ENCODE data around the gene RHOJ.
"Not testable (repeated sequence)": the region's sequence is repeated elsewhere in the genome, so short reads cannot be mapped to it uniquely, and the experiment has no call there.

Gene RHOJ

GRCh38 chr14:63204407-63205043, at the start of gene RHOJ:
TSS of gene RHOJ (plus strand) at chr14:63204443. CDS start at chr14:63204870, 427 bp downstream.
- Histone ChIP-seq H3K4me3 (ENCODE audit: low read length) (no peak within 1 kb of the TSS), H3K4me1 (ENCODE audit: control insufficient read depth, insufficient read depth, low read length) (peaks cover 7% of the 10 kb centered on the region; the same call in 1 of the 2 replicates), H3K27me3 (ENCODE audit: control insufficient read depth, insufficient read depth, low read length) (no peaks in the 10 kb centered on the region), H3K27ac (ENCODE audit: low read length) (no peak within 1 kb of the TSS), H3K36me3 (ENCODE audit: control insufficient read depth, insufficient read depth, low read length) (no peaks in the 10 kb centered on the region), H3K9me3 (ENCODE audit: control insufficient read depth, insufficient read depth, low read length) (no peaks in the 10 kb centered on the region)
- DNase-seq (ENCODE audit: low read depth, low spot score), result no peak
- no CpG with 5 or more reads among the region's 16 CpGs for WGBS (ENCODE audit: insufficient coverage, insufficient read length)

DNA sequence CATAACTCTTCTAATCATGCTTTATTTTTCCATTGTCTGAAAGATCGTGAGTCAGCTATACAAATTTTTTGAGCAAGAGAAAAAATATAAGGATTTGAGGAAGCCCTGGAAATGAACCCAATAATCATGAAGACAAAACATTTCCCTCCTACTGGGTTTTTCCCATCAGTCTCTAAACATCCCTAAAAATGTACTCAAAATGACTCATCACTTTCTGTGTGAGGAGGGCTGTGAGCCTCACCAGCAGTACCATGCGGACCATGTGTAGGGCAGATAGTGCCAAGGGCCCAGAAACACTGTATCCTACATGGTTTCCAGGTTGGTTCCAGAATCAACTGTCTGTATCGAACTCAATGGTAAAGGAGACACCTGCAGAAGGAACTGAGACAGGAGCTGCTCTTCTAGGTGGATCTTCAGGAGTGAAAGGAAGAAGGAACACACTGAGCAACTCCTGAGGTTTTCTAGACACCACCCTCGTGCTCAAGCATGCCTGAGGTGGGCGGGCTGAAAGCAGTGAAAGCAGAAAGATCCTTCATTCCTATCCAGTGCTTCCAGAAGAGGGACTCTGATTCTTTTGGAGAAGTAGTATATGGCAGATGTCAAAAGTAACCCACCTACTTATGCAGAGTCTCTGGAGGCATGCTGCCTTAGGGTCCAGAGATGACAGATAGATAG, 48.6 kb upstream of the RHOJ start:
- WGBS (ENCODE audit: insufficient coverage, insufficient read length), result no CpG with 5 or more reads among the region's 5 CpGs
- no peaks in the 10 kb centered on the region for H3K9me3 ChIP-seq (ENCODE audit: control insufficient read depth, insufficient read depth, low read length)
- no peaks in the 10 kb centered on the region for H3K27me3 ChIP-seq (ENCODE audit: control insufficient read depth, insufficient read depth, low read length)
- no peaks in the 10 kb centered on the region for H3K36me3 ChIP-seq (ENCODE audit: control insufficient read depth, insufficient read depth, low read length)
- no peaks in the 10 kb centered on the region for H3K4me1 ChIP-seq (ENCODE audit: control insufficient read depth, insufficient read depth, low read length)
- H3K4me3 ChIP-seq (ENCODE audit: low read length), result no peak overlapping the region
- no peak for DNase-seq (ENCODE audit: low read depth, low spot score)
- H3K27ac ChIP-seq (ENCODE audit: low read length), result no peak overlapping the region

GRCh38 chr14:63157195-63157594, 47.0 kb upstream of the RHOJ start:
- no peak overlapping the region for H3K4me3 ChIP-seq (ENCODE audit: low read length)
- no peaks in the 10 kb centered on the region for H3K4me1 ChIP-seq (ENCODE audit: control insufficient read depth, insufficient read depth, low read length)
- H3K36me3 ChIP-seq (ENCODE audit: control insufficient read depth, insufficient read depth, low read length), result no peaks in the 10 kb centered on the region
- no peaks in the 10 kb centered on the region for H3K27me3 ChIP-seq (ENCODE audit: control insufficient read depth, insufficient read depth, low read length)
- no peak overlapping the region for H3K27ac ChIP-seq (ENCODE audit: low read length)
- DNase-seq (ENCODE audit: low read depth, low spot score), result no peak
- no peaks in the 10 kb centered on the region for H3K9me3 ChIP-seq (ENCODE audit: control insufficient read depth, insufficient read depth, low read length)
- no CpG with 5 or more reads among the region's 2 CpGs for WGBS (ENCODE audit: insufficient coverage, insufficient read length)

DNA sequence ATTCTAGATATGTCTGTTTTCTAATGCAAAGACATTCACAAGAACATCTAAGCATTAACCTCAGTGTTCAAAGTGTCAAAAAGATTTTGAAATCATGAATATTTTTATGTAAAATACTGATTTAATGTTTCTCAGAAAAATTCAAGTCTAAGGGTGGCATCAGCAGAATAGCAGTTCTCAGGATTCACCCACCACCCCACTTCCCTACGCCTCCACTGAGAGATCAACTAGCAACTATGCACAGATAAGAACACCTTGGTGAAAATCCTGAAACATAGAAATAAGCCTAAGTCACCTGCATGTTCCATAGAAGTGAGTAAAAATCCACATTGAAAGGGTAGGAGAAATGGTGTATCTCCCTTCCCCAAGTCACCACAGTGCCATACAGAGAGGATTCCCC, 40.9 kb upstream of the RHOJ start:
- Histone ChIP-seq H3K36me3 (ENCODE audit: control insufficient read depth, insufficient read depth, low read length) (no peaks in the 10 kb centered on the region), H3K4me3 (ENCODE audit: low read length) (no peak overlapping the region), H3K27me3 (ENCODE audit: control insufficient read depth, insufficient read depth, low read length) (no peaks in the 10 kb centered on the region), H3K27ac (ENCODE audit: low read length) (no peak overlapping the region), H3K4me1 (ENCODE audit: control insufficient read depth, insufficient read depth, low read length) (no peaks in the 10 kb centered on the region), H3K9me3 (ENCODE audit: control insufficient read depth, insufficient read depth, low read length) (no peaks in the 10 kb centered on the region)
- DNase-seq (ENCODE audit: low read depth, low spot score), result no peak
- no CpG with 5 or more reads among the region's 1 CpG for WGBS (ENCODE audit: insufficient coverage, insufficient read length)

DNA sequence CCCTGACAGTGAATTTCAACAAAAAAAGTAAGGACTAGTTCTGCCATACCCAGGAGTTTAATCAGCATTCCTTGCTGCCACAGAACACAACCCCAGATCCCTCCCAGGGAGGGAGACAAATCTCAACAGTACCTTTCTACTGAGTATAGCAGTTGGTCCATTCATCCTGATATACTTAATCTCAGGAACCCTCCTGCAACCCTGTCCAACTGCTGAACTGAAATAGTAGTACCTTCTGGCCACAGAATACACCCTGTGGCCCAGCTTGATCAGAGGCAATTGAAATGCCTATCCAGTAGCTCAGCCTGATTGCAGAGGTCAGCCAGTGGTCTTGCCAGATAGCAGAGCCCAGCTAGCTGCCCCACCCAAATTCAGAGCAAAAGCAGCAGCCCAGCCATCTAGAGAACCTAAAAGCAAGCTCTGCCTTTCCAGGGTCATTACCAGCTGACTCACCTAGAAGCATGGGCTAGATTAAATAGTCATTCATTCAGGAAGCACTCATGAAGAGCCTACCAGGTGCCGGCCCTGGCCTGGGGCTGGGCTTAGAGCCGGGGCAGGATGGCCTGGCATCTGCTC, 40.0 kb upstream of the RHOJ start:
- Histone ChIP-seq H3K36me3 (ENCODE audit: control insufficient read depth, insufficient read depth, low read length) (no peaks in the 10 kb centered on the region), H3K27me3 (ENCODE audit: control insufficient read depth, insufficient read depth, low read length) (no peaks in the 10 kb centered on the region), H3K27ac (ENCODE audit: low read length) (no peak overlapping the region), H3K4me1 (ENCODE audit: control insufficient read depth, insufficient read depth, low read length) (no peaks in the 10 kb centered on the region), H3K4me3 (ENCODE audit: low read length) (no peak overlapping the region), H3K9me3 (ENCODE audit: control insufficient read depth, insufficient read depth, low read length) (no peaks in the 10 kb centered on the region)
- no CpG with 5 or more reads among the region's 2 CpGs for WGBS (ENCODE audit: insufficient coverage, insufficient read length)
- DNase-seq (ENCODE audit: low read depth, low spot score), result no peak

GRCh38 chr14:63165267-63165666, 39.0 kb upstream of the RHOJ start:
- WGBS (ENCODE audit: insufficient coverage, insufficient read length), result no CpG with 5 or more reads among the region's 23 CpGs
- H3K36me3 ChIP-seq (ENCODE audit: control insufficient read depth, insufficient read depth, low read length); H3K27ac ChIP-seq (ENCODE audit: low read length); H3K4me1 ChIP-seq (ENCODE audit: control insufficient read depth, insufficient read depth, low read length); DNase-seq (ENCODE audit: low read depth, low spot score); H3K27me3 ChIP-seq (ENCODE audit: control insufficient read depth, insufficient read depth, low read length); H3K9me3 ChIP-seq (ENCODE audit: control insufficient read depth, insufficient read depth, low read length); H3K4me3 ChIP-seq (ENCODE audit: low read length): not testable (repeated sequence)

GRCh38 chr14:63167044-63167443, 37.2 kb upstream of the RHOJ start:
- WGBS (ENCODE audit: insufficient coverage, insufficient read length), result no CpG with 5 or more reads among the region's 2 CpGs
- no peak for DNase-seq (ENCODE audit: low read depth, low spot score)
- H3K36me3 ChIP-seq (ENCODE audit: control insufficient read depth, insufficient read depth, low read length), result no peaks in the 10 kb centered on the region

DNA sequence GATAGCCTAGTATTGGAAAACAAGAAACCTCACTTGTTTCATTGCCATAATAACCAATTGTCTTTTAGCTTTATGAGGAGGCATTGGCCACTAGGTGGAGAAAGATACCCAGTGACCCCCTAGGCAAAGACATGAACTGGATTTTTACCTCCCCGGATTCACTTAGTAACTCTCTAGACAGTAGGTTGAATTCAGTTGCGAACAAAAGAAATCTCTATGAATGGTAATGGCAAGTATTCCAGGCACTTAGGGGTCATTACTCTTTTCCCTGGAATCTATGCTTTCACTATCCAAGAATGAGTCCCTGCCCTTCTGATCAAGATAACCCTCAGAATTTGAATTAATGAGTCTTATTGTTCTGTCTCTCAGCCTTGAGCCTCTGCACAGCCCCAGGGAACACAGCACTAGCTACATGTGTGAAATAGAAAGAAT, 29.5 kb upstream of the RHOJ start:
- no peaks in the 10 kb centered on the region for H3K9me3 ChIP-seq (ENCODE audit: control insufficient read depth, insufficient read depth, low read length)
- DNase-seq (ENCODE audit: low read depth, low spot score), result peak; percentile 18

More at GRCh38 chr14:63167044-63167443, 37.2 kb upstream of the RHOJ start:
- Histone ChIP-seq H3K9me3 (ENCODE audit: control insufficient read depth, insufficient read depth, low read length) (no peaks in the 10 kb centered on the region), H3K27me3 (ENCODE audit: control insufficient read depth, insufficient read depth, low read length) (no peaks in the 10 kb centered on the region), H3K4me1 (ENCODE audit: control insufficient read depth, insufficient read depth, low read length) (no peaks in the 10 kb centered on the region), H3K4me3 (ENCODE audit: low read length) (no peak overlapping the region), H3K27ac (ENCODE audit: low read length) (no peak overlapping the region)

GRCh38 chr14:63175531-63175930, 28.7 kb upstream of the RHOJ start:
- Histone ChIP-seq H3K9me3 (ENCODE audit: control insufficient read depth, insufficient read depth, low read length) (no peaks in the 10 kb centered on the region), H3K36me3 (ENCODE audit: control insufficient read depth, insufficient read depth, low read length) (no peaks in the 10 kb centered on the region), H3K4me3 (ENCODE audit: low read length) (no peak overlapping the region), H3K4me1 (ENCODE audit: control insufficient read depth, insufficient read depth, low read length) (no peaks in the 10 kb centered on the region), H3K27me3 (ENCODE audit: control insufficient read depth, insufficient read depth, low read length) (no peaks in the 10 kb centered on the region), H3K27ac (ENCODE audit: low read length) (no peak overlapping the region)
- WGBS (ENCODE audit: insufficient coverage, insufficient read length), result 100% methylated on average over 1 of the region's 2 CpGs
- no peak for DNase-seq (ENCODE audit: low read depth, low spot score)

More for the DNA sequence above, 29.5 kb upstream of the RHOJ start:
- no peak overlapping the region for H3K4me3 ChIP-seq (ENCODE audit: low read length)
- no peak overlapping the region for H3K27ac ChIP-seq (ENCODE audit: low read length)
- no CpG with 5 or more reads among the region's 2 CpGs for WGBS (ENCODE audit: insufficient coverage, insufficient read length)
- H3K36me3 ChIP-seq (ENCODE audit: control insufficient read depth, insufficient read depth, low read length), result no peaks in the 10 kb centered on the region
- H3K4me1 ChIP-seq (ENCODE audit: control insufficient read depth, insufficient read depth, low read length), result no peaks in the 10 kb centered on the region
- no peaks in the 10 kb centered on the region for H3K27me3 ChIP-seq (ENCODE audit: control insufficient read depth, insufficient read depth, low read length)

DNA sequence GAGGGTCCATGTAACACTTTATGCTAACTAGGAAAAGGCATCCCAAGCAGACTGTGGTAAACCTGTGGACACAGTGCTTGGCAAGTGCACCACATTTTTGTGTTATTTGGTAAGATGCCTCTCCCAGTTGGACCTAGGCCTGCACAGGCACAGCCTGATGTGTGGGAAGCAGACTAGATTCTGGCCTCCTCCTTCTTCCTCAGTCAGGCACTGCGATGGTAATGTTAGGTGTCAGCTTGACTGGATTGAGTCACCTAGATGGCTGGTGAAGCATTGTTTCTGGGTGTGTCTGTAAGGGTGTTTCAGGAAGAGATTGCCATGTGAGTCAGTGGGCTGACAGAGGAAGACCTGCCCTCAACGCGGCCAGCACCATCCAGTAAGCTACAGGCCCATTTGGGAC, 25.3 kb upstream of the RHOJ start:
- Histone ChIP-seq H3K9me3 (ENCODE audit: control insufficient read depth, insufficient read depth, low read length) (no peaks in the 10 kb centered on the region), H3K4me1 (ENCODE audit: control insufficient read depth, insufficient read depth, low read length) (no peaks in the 10 kb centered on the region), H3K36me3 (ENCODE audit: control insufficient read depth, insufficient read depth, low read length) (no peaks in the 10 kb centered on the region), H3K27me3 (ENCODE audit: control insufficient read depth, insufficient read depth, low read length) (no peaks in the 10 kb centered on the region), H3K27ac (ENCODE audit: low read length) (no peak overlapping the region), H3K4me3 (ENCODE audit: low read length) (no peak overlapping the region)
- WGBS (ENCODE audit: insufficient coverage, insufficient read length), result no CpG with 5 or more reads among the region's 3 CpGs
- DNase-seq (ENCODE audit: low read depth, low spot score), result no peak
